IPS-15b (cell line): ENCODE results near the gene REXO4.

Experiments used
- H3K27me3 ChIP-seq: one replicate; pipeline ENCODE4 v1.6.1; 2013; ENCODE audit warnings: low read length; ENCODE audit not compliant: control insufficient read depth, insufficient read depth
- H3K36me3 ChIP-seq: one replicate; pipeline ENCODE4 v1.6.1; 2013; ENCODE audit warnings: low read length; ENCODE audit not compliant: control insufficient read depth, insufficient read depth
- H3K4me1 ChIP-seq: one replicate; pipeline ENCODE4 v1.6.1; 2013; ENCODE audit warnings: mild to moderate bottlenecking, low read length; ENCODE audit not compliant: control insufficient read depth, insufficient read depth
- H3K4me3 ChIP-seq: one replicate; pipeline ENCODE4 v1.5.1; 2013; ENCODE audit warnings: low read depth, low read length
- H3K9ac ChIP-seq: one replicate; pipeline ENCODE4 v1.6.1; 2013; ENCODE audit warnings: low read depth, mild to moderate bottlenecking, low read length
- H3K9me3 ChIP-seq: one replicate; pipeline ENCODE4 v1.6.1; 2013; ENCODE audit warnings: mild to moderate bottlenecking, low read length; ENCODE audit not compliant: control insufficient read depth, insufficient read depth

The REXO4 gene

DNA sequence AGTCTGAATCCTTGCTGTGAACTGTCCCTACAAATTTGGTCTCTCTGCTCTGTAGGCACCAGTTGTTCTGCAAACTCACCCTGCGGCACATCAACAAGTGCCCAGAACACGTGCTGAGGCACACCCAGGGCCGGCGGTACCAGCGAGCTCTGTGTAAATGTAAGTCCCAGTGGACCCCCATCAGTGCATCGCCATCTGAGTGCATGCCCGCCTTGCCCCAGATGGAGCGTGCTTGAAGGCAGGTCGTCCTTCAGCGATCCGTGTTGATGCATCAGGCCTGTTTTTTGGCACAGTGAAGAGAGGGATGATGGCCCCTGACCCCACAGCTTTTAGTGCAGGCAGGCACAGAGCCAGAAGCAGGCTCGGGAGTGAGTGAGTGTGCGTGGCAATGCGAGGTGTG, 60.2 kb downstream of the REXO4 start:
- H3K4me3 ChIP-seq, result peak overlapping the region; percentile 63
- H3K9me3 ChIP-seq, result no peaks in the 10 kb centered on the region
- peaks cover 27% of the 10 kb centered on the region for H3K36me3 ChIP-seq
- H3K4me1 ChIP-seq, result no peaks in the 10 kb centered on the region
- H3K27me3 ChIP-seq, result no peaks in the 10 kb centered on the region
- H3K9ac ChIP-seq, result peak overlapping the region; percentile 41

- peak within 1 kb of the TSS; percentile 96 for H3K4me3 ChIP-seq
- peaks cover 29% of the 10 kb centered on the region for H3K36me3 ChIP-seq
These were observed 61.3 kb downstream of the REXO4 start, which contains the start of the genes SURF1 and SURF2 for GRCh38 chr9:133356391-133357091. Gene SURF1 (minus strand): TSS chr9:133356487. CDS start chr9:133356453, 34 bp downstream. Gene SURF2 (plus strand): TSS chr9:133356550. CDS start chr9:133356593, 43 bp downstream.

More at GRCh38 chr9:133356391-133357091, 61.3 kb downstream of the REXO4 start, which contains the start of the genes SURF1 and SURF2:
- peak within 1 kb of the TSS; percentile 91 for H3K9ac ChIP-seq
- H3K4me1 ChIP-seq, result no peaks in the 10 kb centered on the region
- H3K9me3 ChIP-seq, result no peaks in the 10 kb centered on the region
- H3K27me3 ChIP-seq, result no peaks in the 10 kb centered on the region
